GM21381 (cell line): ENCODE results near the gene COMTD1.

Experiments
- ATAC-seq: cut with Tn5 transposase; IDR thresholded peaks from one replicate; pipeline ENCODE4 v1.9.1; 2021; ENCODE audit warnings: mild to moderate bottlenecking, moderate library complexity; ENCODE audit not compliant: unreplicated experiment

Gene COMTD1

DNA sequence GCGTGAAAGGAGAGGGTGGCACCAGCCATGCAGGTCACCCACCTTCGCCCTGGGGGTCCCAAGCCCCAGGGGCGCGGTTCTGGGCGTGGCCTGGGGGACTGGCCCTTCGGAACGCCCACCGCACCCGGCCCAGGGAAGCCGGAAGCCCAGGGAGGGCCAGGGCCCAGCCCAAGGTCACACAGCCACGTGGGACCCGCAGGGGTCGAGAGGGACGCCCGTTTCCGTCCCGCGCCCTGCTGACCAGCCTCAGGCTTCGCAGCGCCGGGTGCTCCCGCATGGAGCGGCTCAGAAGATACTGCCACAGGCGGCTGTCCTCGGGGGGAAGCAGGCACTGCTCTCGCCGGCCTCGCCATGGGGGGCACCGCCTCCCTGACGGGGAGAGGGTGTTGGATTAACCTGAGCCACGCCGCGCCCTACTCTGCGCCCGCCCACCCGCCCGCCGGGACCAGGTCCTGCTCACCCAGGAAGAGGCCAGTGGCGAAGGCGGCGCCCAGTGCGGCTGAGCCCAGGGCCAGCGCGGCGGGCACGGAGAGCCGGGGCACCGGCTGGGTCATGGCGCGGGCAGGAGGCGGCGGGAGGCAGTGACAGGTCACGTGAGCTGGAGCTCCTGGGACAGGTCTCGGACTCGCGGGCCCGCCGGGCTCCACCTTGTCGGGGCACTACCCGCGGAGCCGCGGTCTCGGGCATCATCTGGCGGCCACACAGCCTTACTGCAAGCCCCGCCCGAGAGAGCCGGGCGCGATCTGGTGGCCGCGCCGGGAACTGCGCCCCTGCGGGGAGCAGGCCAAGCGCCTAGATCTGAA is at the start of gene COMTD1:
Gene COMTD1, minus strand, starts transcription at position 583 of the 803 bp plus-strand sequence. Its CDS starts 29 bp downstream, at position 554.
- ATAC-seq: peak; percentile 68

- ATAC-seq: no peak
These were observed 48.1 kb upstream of the COMTD1 start for GRCh38 chr10:75283671-75284470.

DNA sequence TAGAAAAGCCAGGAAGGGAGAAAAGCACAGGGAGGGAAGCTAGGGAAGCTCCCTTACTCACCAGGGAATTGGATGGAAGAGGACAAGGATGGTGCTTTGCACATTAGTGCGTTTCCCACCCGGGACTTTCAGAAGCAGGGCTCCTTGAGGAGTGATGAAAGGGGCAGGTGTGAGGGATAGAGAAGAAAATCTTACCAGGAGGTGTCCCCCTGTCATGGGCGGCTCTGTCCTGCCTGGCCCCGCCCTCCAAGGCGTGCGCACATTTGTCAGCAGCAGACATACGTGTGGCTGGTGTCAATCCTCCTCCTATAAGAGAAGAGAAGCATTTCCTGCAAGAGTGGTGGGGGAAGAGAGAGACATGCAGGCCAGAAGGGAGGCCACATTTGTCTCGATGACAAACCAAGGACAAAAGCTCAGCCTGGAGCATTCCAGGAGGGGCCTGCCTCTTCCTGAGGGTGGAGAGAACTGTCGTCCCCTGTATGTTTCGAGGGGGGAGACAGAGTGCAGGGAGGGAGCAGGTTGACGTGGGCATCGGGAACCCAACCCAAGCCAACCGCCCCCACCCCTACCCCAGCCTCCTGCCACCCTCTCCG is 47.4 kb upstream of the COMTD1 start:
- ATAC-seq: no peak

- ATAC-seq: no peak
These were observed 46.2 kb upstream of the COMTD1 start for GRCh38 chr10:75281974-75282373.

DNA sequence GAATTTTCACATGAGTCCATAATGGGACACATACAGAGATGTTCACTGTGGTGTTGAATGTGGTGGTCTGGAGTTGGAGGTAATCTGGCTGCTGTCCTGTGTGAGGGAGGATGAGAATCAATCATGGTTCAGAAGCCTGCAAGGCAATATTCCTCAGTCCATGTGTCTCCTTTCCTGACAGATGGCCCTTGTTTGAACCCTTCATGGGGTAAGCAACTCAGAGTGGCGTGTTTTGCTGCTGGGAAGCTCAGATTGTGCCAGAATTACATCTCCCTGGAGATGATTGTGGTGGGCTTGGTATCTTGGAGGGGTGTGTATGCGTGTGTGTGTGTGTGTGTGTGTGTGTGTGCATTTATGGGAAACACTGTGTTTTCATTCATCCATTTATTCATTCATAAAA is 44.5 kb upstream of the COMTD1 start:
- ATAC-seq: no peak

DNA sequence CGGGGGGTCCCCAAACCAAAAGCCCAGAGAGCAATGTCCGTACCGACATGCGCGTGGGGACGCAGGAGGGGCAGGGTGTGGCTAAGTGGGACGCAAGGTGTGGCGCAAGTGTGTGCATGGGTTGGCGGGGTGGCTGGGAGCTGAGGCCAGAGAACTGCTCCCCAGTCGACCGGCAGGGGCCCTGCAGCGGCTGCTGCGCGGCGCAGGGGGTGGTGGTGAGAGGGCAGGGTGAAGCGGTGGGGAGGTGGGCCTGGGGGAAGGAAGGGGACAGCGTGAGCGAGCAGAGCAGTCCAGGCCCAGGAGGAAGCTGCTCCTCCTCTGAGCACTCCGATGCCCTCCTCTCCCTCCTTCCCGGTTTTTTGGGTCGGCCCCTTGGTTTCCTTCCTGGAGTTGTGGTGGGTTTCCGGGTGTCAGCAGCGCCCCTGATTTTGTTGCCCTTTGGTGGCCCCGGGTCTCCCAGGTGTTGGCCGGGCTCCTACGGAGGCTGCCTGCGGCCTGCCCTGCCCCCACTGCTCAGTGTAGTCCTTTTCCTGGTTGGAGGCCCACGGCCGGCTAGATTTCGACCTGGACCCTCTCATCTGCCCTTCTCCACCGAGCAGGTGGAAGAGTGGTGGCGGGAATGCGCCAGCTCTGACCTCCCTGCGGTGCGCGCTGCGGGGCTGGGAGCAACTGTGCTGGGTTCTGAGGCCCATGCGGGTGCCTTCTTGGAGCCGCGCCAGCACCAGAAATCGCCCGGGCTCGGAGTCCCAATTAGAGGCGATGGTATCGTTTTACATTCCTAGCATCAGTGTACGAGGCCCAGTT is 40.5 kb upstream of the COMTD1 start:
- no peak for ATAC-seq

GRCh38 chr10:75272896-75273295 is 37.1 kb upstream of the COMTD1 start:
- no peak for ATAC-seq

GRCh38 chr10:75272094-75272493 is 36.3 kb upstream of the COMTD1 start:
- ATAC-seq: no peak

GRCh38 chr10:75269605-75270004 is 33.8 kb upstream of the COMTD1 start:
- ATAC-seq: no peak

- ATAC-seq: no peak
These were observed 31.2 kb upstream of the COMTD1 start for GRCh38 chr10:75266945-75267344.

DNA sequence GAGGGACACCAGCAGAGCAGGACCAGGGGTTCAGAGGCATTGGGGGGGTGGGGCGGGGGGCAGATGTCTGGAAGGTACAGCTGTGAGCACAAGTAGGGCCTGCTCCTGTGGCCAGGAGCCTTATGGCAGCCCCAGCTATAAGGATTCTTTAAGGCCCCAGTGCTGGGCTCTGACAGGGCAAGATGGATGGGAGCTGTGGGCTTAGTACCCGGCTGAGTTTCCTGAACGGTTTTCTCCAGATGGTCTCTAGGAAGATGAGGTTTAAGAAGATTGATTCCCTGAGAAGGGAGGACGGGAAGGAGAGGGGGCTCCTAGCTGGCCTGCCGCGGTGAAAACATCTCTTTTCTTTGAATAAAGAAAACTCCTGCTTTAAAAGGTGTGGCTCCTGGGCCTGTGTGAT is 30.1 kb upstream of the COMTD1 start:
- no peak for ATAC-seq

GRCh38 chr10:75263806-75264205 is 28.0 kb upstream of the COMTD1 start:
- no peak for ATAC-seq

DNA sequence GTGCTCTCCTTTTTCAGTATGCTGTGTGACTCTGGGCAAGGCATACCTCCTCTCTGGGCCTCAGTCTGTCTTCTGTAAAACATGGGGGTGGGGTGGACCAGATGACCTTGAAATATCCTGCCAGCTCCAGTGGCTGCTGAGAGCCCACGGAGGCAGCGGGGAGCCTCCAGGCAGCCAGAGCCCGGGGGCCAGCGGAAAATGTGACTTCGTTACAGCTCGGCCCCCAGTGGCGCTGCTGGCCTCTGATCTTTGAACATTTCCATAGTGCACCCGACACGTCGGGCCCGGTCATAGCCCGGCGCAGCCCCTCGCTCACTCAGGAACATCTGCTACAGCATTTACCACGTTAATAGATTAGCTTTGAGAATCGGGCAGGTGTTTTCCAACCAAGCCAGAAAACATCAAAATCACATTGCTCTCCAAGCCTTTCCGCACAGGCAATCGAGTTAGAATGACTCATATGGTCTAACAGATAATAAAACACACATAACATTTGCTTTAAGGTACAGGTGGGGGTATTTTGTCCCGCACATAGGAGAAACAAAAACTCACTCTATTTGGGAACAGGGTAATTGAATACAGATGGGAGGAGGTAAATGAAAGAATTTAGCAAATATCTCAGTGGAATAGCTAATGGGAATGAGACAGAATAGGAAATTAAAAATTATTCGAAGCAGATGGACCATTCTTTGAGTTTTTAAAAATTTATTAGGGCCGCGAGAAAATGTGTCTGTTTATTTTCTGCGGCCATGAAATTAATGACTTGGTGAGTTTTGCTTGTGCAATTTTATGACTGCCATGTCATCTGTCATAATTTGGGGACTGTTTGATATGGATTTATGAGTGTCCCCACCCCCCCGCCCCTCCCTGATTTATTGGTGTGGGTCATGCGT is 26.3 kb upstream of the COMTD1 start:
- no peak for ATAC-seq

DNA sequence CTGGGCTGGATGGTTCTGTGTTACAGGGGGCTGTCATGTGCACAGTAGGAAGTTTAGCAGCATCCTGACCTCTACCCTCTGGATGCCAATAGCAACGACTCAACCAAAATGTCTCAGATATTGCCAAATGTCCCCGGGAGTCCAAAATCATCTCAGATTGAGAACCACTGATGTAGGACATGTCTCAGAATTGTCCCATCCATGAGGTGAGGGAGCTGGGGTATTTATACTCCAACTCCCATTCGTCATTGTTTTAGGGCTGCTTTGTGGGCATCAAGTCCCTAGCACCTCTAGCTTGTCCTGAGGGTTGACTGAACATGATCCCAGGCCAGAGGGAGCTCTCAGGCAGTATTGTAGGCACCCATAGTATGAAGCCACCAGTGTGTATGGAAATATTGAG is 25.2 kb upstream of the COMTD1 start:
- ATAC-seq: no peak

GRCh38 chr10:75254739-75255138 is 19.0 kb upstream of the COMTD1 start:
- ATAC-seq: no peak

- no peak for ATAC-seq
These were observed 17.8 kb upstream of the COMTD1 start for GRCh38 chr10:75253281-75254220.

DNA sequence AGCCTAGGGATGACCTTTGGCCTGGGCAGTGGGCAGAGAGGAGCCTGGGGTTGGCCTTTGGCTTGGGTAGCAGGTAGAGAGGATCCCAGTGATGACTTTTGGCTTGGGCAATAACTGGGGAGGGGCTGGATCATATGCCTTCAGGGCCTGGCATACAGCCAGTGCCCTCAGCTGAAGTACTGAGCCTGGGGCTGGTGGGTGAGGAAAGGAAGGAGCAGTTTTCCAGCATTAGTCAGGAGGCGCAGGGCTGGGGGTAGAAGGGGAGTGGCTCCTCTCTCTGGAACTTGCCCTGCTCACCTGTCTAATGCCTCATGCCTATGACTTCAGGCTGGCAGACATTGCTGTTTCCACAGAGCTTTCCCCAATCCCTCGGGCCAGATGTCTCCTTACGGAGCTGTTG is 15.2 kb upstream of the COMTD1 start:
- ATAC-seq: no peak

GRCh38 chr10:75247797-75248196 is 12.0 kb upstream of the COMTD1 start:
- ATAC-seq: no peak

DNA sequence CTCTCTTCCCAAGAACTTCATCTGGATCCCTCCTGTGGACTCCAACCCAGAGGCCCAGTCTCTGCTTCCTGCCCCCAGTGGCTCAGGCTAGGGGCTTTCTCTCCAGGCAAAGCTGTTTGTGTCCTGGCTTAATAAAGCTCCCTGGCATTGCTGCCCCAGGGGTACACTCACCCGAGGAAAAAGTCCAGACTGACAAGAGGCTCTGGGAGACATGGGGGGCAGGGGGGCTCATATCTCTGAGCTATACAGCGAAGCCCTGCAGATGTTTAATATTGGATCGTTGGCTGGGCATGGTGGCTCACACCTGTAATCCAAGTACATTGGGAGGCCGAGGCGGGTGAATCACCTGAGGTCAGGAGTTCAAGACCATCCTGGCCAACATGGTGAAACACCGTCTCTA is 10.7 kb upstream of the COMTD1 start:
- no peak for ATAC-seq
